Measurements from ENCODE around the gene STAM2. TPM values are rescaled to one million over a fixed set of nuclear protein-coding genes. Genes with fewer than 3 reads are reported as not detected.

The STAM2 gene
- total RNA-seq, 2 donors from 2014 or later = 35.8 to 43.5 TPM

DNA sequence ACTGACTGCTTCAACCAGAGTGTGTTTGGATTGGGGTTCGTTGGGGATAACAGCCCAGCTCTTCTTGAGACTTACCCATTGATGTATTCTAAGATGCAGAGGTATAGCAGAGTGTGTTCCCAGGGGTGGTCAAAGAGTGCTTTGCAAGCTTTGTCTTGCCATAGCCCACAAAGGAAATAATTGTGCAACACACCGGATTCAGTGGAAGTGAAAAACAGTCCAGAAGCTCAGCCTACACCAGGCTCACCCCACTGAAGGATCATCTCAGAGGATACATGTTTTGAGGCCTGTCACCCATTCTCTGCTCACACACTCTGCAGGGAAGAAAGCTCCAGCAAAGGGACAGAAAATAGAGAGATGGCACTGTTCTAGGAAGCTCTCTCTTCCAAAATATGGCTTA lies 86.3 kb downstream of the STAM2 start:
- intact Hi-C loops (cut with DNase I, micrococcal nuclease) = no loop called here
- ATAC-seq = no peak

DNA sequence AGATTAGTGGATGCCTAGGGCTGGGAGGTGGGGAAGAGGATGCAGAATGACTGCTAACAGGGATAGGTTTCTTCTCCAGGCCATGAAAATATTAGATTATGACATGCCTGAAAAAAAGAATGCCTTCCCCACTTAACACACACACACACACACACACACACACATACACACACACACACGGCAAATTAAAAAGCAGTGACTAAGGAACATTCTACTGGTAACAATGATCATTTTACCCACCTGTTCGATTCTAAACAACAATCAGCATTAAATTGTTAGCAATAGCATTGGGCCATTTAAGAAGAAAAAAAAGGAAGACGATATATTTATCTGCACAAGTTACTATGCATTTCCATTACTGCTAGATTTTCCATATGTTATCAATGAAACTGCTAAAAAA lies 87.6 kb downstream of the STAM2 start:
- DNase-seq (no peak), ATAC-seq (no peak)
- intact Hi-C loops (cut with DNase I, micrococcal nuclease) = no loop called here

More for the DNA sequence above, 86.3 kb downstream of the STAM2 start:
- DNase-seq = no peak

DNA sequence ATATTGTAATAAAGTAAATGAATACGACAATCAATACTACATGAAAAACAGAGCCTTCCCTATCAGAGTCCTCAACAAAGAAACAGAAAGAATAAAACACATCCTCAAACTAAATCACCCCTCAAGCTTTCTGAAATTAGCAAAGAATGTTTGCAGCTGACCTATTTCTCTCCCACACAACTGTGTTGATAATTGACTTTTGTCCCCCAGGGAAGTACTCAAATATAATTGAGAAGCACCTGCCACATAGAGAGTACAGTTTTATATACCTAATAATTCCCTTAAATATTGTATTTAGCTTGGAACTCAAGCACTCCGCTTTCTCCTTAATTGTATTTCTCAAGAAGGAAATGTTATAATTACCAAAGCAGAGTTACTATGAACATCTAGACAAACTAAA lies 89.3 kb downstream of the STAM2 start:
- no peak for ATAC-seq
- DNase-seq = no peak
- intact Hi-C loops (cut with DNase I, micrococcal nuclease) = no loop called here

DNA sequence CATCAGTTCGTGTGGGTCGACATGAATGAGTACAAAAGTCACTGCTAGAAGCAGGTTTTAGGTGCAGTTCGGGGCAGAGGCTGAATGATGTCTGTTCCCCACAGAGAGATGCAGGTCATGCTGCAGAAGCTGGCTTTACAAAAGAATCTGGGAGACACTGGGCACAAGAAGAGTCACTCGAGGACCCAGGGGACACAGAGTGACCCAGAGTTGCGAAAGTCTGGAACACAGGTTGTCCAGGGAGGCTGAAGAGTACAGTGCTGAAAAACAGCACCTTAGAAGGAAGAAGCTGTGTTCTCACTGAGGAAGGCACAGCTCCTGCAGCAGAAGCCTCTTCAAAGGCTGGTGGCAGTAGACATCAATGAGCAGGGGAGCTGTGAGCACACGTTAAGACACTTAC lies 91.5 kb downstream of the STAM2 start:
- ATAC-seq = no peak
- DNase-seq = no peak
- intact Hi-C loops (cut with DNase I, micrococcal nuclease) = no loop called here

DNA sequence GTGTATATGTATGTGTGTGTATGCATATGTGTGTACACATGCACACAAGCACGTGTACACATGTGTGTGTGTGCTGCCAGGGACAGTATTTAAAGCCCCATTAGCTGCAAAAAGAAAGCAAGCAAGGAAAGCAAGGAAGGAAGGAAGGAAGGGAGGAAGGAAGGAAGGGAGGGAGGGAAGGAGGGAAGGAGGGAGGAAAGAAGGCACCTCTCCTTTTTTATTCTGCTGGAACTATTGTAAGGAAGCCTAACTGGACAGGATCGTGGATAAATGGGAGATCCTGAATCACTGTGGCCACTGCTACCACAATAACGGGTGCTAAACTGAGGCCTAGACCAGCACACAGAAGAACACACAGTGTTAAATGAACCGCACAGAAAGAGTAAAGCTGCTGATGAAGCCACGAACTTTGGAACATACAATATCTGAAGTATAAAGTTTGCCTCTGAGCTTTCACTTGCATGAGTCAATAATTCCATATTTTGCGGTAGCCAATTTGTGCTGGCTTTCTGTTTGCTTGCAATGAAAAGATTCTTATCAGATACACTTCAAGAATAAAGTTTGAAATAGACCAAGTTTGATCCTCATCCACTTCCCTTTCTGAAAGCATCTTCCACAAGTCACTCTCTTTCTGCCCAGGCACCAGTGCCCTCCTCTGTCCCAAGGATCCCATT lies 92.2 kb downstream of the STAM2 start:
- intact Hi-C loops (cut with DNase I, micrococcal nuclease) = no loop called here
- DNase-seq = no peak
- ATAC-seq = no peak

DNA sequence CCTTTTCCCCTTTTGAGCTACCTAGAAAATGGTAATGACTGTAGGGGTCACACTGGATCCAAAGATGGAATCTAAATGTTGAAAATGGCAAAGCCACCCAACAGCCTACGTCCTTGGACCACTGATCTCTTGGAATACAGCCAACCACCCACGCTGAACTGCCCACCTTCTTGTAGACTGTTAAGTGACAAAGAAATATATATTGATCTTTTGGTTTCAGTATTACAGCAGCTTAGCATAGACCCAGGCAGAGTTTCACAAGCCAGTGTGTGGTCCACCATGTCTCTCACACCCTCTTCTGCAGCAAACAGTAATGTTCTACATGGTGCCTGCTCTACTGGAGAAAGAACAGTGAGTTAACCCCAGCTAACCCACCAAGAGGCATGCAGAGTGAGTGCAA lies 96.9 kb downstream of the STAM2 start:
- DNase-seq (no peak), ATAC-seq (no peak)
- intact Hi-C loops (cut with DNase I, micrococcal nuclease) = no loop called here

DNA sequence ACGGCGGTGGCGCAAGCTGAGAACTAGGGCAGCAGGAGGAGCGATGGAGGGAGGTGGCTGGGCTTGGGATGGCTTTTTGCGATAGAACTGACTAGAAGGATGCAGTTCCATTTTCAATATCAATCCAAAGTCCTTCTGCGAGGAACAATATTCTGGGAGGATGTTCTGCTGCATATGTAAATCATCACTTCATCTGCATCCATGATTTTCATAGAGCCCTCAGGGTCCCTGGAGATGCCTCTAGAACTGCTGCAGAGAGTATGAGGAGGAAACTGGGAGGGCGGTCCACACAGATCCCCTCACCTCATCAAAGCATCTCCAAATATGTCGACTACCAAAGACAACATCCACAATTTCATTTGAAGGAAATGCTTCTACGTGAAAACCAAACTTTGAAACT lies 97.5 kb downstream of the STAM2 start:
- DNase-seq = no peak
- intact Hi-C loops (cut with DNase I, micrococcal nuclease) = no loop called here
- no peak for ATAC-seq

GRCh38 chr2:152075461-152076050 lies 100.0 kb downstream of the STAM2 start:
- DNase-seq (no peak), ATAC-seq (no peak)
- intact Hi-C loops (cut with DNase I, micrococcal nuclease) = no loop called here

- ATAC-seq = no peak
- intact Hi-C loops (cut with DNase I, micrococcal nuclease) = no loop called here
- DNase-seq = no peak
Measured at GRCh38 chr2:152072011-152072410, 103.6 kb downstream of the STAM2 start.

GRCh38 chr2:152071518-152071917 lies 104.0 kb downstream of the STAM2 start:
- ATAC-seq (no peak), DNase-seq (no peak)
- intact Hi-C loops (cut with DNase I, micrococcal nuclease) = no loop called here

GRCh38 chr2:152071092-152071491 lies 104.5 kb downstream of the STAM2 start:
- no peak for ATAC-seq
- intact Hi-C loops (cut with DNase I, micrococcal nuclease) = no loop called here
- no peak for DNase-seq

GRCh38 chr2:152068226-152068625 lies 107.3 kb downstream of the STAM2 start:
- intact Hi-C loops (cut with DNase I, micrococcal nuclease) = no loop called here
- ATAC-seq = no peak
- DNase-seq = no peak

GRCh38 chr2:152067823-152068222 lies 107.7 kb downstream of the STAM2 start:
- no peak for DNase-seq
- no peak for ATAC-seq
- intact Hi-C loops (cut with DNase I, micrococcal nuclease) = no loop called here

Other genes with a start within 250 kb of the STAM2 start
- 1 to 10 TPM in 1 of 2 donors, under 1 TPM in 1; 0.55 to 1.3 TPM for gene CACNB4, start 76.7 kb downstream of the STAM2 start, total RNA-seq
- 10 to 100 TPM; 14.8 to 14.9 TPM for gene FMNL2, start 159.4 kb upstream of the STAM2 start, total RNA-seq

All from left colon (tissue), 2 donors.